HepG2 (cell line): ENCODE measurements around the gene MYADML2. TPM values are rescaled to one million over a fixed set of nuclear protein-coding genes. Genes with fewer than 3 reads are reported as not detected.

ENCODE experiments used
- ADNP ChIP-seq: sonication (generic); formaldehyde crosslinking; IDR thresholded peaks from 2 replicates; pipeline ENCODE4 v1.4.0; 2020; ENCODE audit warnings: missing genetic modification reagents
- BRD4 ChIP-seq: sonication (generic); formaldehyde crosslinking; IDR thresholded peaks from 2 replicates; pipeline ENCODE4 v1.4.0; 2020; ENCODE audit warnings: missing genetic modification reagents
- ERF ChIP-seq: IDR thresholded peaks from 2 replicates; pipeline ENCODE4 v1.6.1; 2018; ENCODE audit warnings: missing biosample characterization, missing genetic modification reagents
- FOXA3 ChIP-seq: IDR thresholded peaks from 2 replicates; pipeline ENCODE4 v1.6.1; 2016; ENCODE audit warnings: missing genetic modification reagents, missing compliant biosample characterization
- NONO ChIP-seq, 2 experiments: fragments of 450-650 bp in 1 of 2; sonication (generic) in 1 of 2; formaldehyde crosslinking in 1 of 2; IDR thresholded peaks in 1 of 2; conservative IDR thresholded peaks in 1 of 2; 2 replicates each; pipeline versions ENCODE4 v1.6.1 to v1.8.0; 2017 to 2022; ENCODE audit warnings: mild to moderate bottlenecking in 1 of 2, missing genetic modification reagents in 1 of 2, moderate library complexity in 1 of 2
- PCBP1 ChIP-seq: fragments of 200-400 bp; formaldehyde crosslinking; IDR thresholded peaks from 2 replicates; pipeline ENCODE4 v1.6.1; 2017; ENCODE audit warnings: mild to moderate bottlenecking, low read depth, low read length, borderline replicate concordance
- ZFP1 ChIP-seq: IDR thresholded peaks from 2 replicates; pipeline ENCODE4 v1.6.1; 2016
- ZFP62 ChIP-seq: sonication (generic); formaldehyde crosslinking; IDR thresholded peaks from 2 replicates; pipeline ENCODE4 v1.4.0; 2020; ENCODE audit warnings: missing genetic modification reagents
- ZNF205 ChIP-seq: IDR thresholded peaks from 2 replicates; pipeline ENCODE4 v1.6.1; 2018; ENCODE audit warnings: missing biosample characterization, missing genetic modification reagents
- ZNF558 ChIP-seq: sonication (generic); formaldehyde crosslinking; IDR thresholded peaks from 2 replicates; pipeline ENCODE4 v1.9.0; 2022; ENCODE audit warnings: mild to moderate bottlenecking, missing genetic modification reagents, borderline replicate concordance
- ZNF567 ChIP-seq: sonication (generic); formaldehyde crosslinking; IDR thresholded peaks from 2 replicates; pipeline ENCODE4 v1.8.1; 2023; ENCODE audit warnings: mild to moderate bottlenecking, missing genetic modification reagents, borderline replicate concordance
- ZNF776 ChIP-seq: sonication (generic); formaldehyde crosslinking; IDR thresholded peaks from 2 replicates; pipeline ENCODE4 v1.4.0; 2020; ENCODE audit warnings: mild to moderate bottlenecking, missing genetic modification reagents
- polyA plus RNA-seq, 8 experiments: library from polyadenylated mRNA; depleted of rRNA in 3 of 8; stranded (reverse) in 7 of 8; unstranded in 1 of 8; fragments of >200 nt; fragmentation: Illumina TruSeq in 4 of 8; extraction: Trizol in 4 of 8; gene quantifications; 2 replicates each; pipeline versions ENCODE4 v1.2.1 to v1.2.3, GENCODE V29; 2011 to 2016; ENCODE audit warnings: low read depth in 4 of 8, missing spikeins in 1 of 8, mixed read lengths in 1 of 8; ENCODE audit not compliant: insufficient read depth in 1 of 8
- total RNA-seq, 5 experiments: library from RNA; depleted of rRNA; stranded (reverse); fragments of >200 nt; fragmentation: Illumina TruSeq; extraction: Trizol; gene quantifications; 2 replicates each; pipeline ENCODE4 v1.2.3, GENCODE V29; 2016; ENCODE audit warnings: low read depth in 1 of 5
- TF ChIP-seq, protein P1 (sequence below): sonication (generic); formaldehyde crosslinking; conservative IDR thresholded peaks from 2 replicates; pipeline ENCODE4 v1.4.0; 2020; ENCODE audit warnings: missing genetic modification reagents
- TF ChIP-seq, protein P2 (sequence below): sonication (generic); formaldehyde crosslinking; IDR thresholded peaks from 2 replicates; pipeline ENCODE4; 2020; ENCODE audit warnings: missing genetic modification reagents, mild to moderate bottlenecking, borderline replicate concordance
- TF ChIP-seq, protein P3 (sequence below): sonication (generic); formaldehyde crosslinking; IDR thresholded peaks from 2 replicates; pipeline ENCODE4 v1.5.1; 2020; ENCODE audit warnings: missing genetic modification reagents, mild to moderate bottlenecking, borderline replicate concordance
- TF ChIP-seq, protein P4 (sequence below): sonication (generic); formaldehyde crosslinking; IDR thresholded peaks from 2 replicates; pipeline ENCODE4 v1.4.0; 2020; ENCODE audit warnings: missing genetic modification reagents; ENCODE audit errors: not compliant biosample characterization
- TF ChIP-seq, protein P5 (sequence below): sonication (generic); formaldehyde crosslinking; IDR thresholded peaks from 2 replicates; pipeline ENCODE4 v1.4.0; 2020; ENCODE audit warnings: mild to moderate bottlenecking, missing genetic modification reagents
- TF ChIP-seq, protein P6 (sequence below): sonication (generic); formaldehyde crosslinking; IDR thresholded peaks from 2 replicates; pipeline ENCODE4 v1.5.0; 2020; ENCODE audit warnings: missing genetic modification reagents

MYADML2 gene
- total and polyA plus RNA-seq, 2 of the 13 experiments (the other 11 are each of a cell fraction or from before 2014, with no cell fraction given): not detected

DNA sequence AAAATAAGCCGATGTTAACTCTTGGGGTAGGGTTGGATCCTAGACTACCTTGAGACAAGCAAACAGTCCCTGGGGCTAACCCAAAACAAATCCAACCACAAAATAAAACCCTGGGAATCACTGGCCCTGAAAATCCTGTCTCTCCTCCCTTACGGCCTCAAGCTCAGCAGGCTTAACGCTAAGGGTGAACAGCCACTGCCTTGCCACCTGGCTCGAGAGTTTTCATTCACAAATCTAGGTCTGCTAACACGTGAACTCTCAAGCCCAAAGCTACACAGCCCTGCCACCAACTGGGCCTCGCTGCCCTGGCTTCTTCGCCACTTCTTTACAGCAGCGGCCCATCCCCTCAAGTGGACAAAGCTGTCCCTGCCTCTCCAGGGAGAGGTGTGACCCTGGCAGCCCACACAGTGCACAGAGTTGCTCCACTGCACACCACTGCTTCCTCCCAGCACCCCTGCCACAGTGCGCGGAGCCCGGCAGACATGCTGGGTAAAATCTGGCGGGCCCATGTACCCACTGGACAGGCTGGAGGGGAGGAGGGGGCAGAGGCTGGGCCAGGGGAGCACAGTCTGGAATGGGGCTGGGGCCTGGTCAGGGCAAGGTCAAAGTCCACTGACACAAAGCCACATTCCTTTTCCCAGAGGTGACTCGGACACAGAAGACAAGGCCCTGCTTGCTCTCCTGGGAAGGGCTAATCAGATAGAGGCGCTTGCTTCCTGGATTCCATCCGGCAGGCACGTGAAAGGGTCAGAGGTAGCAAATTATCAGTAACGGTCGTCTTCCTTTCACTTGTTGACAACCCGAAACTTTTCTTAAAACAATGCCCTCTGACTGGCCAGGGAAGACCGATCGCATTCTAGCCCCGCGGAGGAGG, 36.8 kb downstream of the MYADML2 start (continued):
- TF ChIP-seq, protein P1, sequence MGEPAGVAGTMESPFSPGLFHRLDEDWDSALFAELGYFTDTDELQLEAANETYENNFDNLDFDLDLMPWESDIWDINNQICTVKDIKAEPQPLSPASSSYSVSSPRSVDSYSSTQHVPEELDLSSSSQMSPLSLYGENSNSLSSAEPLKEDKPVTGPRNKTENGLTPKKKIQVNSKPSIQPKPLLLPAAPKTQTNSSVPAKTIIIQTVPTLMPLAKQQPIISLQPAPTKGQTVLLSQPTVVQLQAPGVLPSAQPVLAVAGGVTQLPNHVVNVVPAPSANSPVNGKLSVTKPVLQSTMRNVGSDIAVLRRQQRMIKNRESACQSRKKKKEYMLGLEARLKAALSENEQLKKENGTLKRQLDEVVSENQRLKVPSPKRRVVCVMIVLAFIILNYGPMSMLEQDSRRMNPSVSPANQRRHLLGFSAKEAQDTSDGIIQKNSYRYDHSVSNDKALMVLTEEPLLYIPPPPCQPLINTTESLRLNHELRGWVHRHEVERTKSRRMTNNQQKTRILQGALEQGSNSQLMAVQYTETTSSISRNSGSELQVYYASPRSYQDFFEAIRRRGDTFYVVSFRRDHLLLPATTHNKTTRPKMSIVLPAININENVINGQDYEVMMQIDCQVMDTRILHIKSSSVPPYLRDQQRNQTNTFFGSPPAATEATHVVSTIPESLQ: no peak; the same call in none of the 2 replicates
- no peak for TF ChIP-seq ZNF776 (CRISPR knock-in tag)
- no peak for TF ChIP-seq ADNP (CRISPR knock-in tag)
- no peak for TF ChIP-seq ZNF558
- no peak; the same call in 1 of the 2 replicates for TF ChIP-seq ZNF567
- TF ChIP-seq ZNF205: peak; percentile 57; the same call in 1 of the 2 replicates
- TF ChIP-seq NONO (IDR thresholded peaks at IDR 0.05): no peak
- peak; percentile 98 for TF ChIP-seq NONO (CRISPR knock-in tag; conservative IDR thresholded peaks at IDR 0.05)
- TF ChIP-seq ERF (CRISPR knock-in tag): peak; percentile 81
- TF ChIP-seq, protein P2, sequence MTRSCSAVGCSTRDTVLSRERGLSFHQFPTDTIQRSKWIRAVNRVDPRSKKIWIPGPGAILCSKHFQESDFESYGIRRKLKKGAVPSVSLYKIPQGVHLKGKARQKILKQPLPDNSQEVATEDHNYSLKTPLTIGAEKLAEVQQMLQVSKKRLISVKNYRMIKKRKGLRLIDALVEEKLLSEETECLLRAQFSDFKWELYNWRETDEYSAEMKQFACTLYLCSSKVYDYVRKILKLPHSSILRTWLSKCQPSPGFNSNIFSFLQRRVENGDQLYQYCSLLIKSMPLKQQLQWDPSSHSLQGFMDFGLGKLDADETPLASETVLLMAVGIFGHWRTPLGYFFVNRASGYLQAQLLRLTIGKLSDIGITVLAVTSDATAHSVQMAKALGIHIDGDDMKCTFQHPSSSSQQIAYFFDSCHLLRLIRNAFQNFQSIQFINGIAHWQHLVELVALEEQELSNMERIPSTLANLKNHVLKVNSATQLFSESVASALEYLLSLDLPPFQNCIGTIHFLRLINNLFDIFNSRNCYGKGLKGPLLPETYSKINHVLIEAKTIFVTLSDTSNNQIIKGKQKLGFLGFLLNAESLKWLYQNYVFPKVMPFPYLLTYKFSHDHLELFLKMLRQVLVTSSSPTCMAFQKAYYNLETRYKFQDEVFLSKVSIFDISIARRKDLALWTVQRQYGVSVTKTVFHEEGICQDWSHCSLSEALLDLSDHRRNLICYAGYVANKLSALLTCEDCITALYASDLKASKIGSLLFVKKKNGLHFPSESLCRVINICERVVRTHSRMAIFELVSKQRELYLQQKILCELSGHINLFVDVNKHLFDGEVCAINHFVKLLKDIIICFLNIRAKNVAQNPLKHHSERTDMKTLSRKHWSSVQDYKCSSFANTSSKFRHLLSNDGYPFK (CRISPR knock-in tag): peak; percentile 73
- TF ChIP-seq, protein P3, sequence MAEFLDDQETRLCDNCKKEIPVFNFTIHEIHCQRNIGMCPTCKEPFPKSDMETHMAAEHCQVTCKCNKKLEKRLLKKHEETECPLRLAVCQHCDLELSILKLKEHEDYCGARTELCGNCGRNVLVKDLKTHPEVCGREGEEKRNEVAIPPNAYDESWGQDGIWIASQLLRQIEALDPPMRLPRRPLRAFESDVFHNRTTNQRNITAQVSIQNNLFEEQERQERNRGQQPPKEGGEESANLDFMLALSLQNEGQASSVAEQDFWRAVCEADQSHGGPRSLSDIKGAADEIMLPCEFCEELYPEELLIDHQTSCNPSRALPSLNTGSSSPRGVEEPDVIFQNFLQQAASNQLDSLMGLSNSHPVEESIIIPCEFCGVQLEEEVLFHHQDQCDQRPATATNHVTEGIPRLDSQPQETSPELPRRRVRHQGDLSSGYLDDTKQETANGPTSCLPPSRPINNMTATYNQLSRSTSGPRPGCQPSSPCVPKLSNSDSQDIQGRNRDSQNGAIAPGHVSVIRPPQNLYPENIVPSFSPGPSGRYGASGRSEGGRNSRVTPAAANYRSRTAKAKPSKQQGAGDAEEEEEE (CRISPR knock-in tag): no peak; the same call in 1 of the 2 replicates
- no peak; the same call in none of the 2 replicates for TF ChIP-seq FOXA3
- TF ChIP-seq ZFP1 (CRISPR knock-in tag): peak; percentile 73; the same call in 1 of the 2 replicates
- TF ChIP-seq, protein P4, sequence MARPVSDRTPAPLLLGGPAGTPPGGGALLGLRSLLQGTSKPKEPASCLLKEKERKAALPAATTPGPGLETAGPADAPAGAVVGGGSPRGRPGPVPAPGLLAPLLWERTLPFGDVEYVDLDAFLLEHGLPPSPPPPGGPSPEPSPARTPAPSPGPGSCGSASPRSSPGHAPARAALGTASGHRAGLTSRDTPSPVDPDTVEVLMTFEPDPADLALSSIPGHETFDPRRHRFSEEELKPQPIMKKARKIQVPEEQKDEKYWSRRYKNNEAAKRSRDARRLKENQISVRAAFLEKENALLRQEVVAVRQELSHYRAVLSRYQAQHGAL: peak; percentile 45
- TF ChIP-seq, protein P5, sequence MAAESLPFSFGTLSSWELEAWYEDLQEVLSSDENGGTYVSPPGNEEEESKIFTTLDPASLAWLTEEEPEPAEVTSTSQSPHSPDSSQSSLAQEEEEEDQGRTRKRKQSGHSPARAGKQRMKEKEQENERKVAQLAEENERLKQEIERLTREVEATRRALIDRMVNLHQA (CRISPR knock-in tag): no peak
- no peak for TF ChIP-seq ZFP62 (CRISPR knock-in tag)
- TF ChIP-seq BRD4 (CRISPR knock-in tag): 0 out of 2 replicates have a peak, but pooled peaks have one; percentile 9
- TF ChIP-seq PCBP1: 0 out of 2 replicates have a peak, but pooled peaks have one; percentile 50
- TF ChIP-seq, protein P6, sequence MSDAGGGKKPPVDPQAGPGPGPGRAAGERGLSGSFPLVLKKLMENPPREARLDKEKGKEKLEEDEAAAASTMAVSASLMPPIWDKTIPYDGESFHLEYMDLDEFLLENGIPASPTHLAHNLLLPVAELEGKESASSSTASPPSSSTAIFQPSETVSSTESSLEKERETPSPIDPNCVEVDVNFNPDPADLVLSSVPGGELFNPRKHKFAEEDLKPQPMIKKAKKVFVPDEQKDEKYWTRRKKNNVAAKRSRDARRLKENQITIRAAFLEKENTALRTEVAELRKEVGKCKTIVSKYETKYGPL (CRISPR knock-in tag): 0 out of 2 replicates have a peak, but pooled peaks have one; percentile 60
